ENCODE data around the gene GNAS.
"Not testable (repeated sequence)": the region's sequence is repeated elsewhere in the genome, so short reads cannot be mapped to it uniquely, and the experiment has no call there.

The GNAS gene

DNA sequence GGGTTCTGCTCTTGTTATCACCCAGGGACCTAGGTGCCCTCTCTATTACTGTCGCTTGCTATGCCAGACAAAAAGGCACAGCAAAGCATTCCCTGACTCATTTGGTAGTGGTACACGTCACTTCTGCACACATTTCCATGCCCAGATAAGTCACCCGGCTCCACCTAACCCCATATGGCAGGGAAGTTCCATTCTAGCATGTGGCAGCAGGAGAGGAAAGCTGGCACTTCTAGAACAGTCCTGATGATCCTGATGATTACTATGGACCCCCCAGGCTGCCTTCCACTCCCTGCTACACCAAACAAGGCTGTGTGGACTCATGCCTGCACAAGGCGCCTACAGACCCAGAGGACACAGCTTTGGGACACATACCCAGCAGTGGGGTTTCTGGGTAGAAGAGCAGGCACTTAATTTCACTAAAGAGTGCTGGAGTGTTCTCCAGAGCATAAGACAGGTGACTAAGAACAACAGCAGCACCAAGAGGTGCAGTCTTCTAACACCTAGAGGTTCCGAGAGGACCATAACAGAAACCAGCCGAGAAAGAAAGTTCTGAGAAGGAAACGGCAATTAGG is 75.1 kb downstream of the GNAS start:
- no peak for DNase-seq (ENCODE audit: low read depth in 2 of 2)

- DNase-seq (ENCODE audit: low read depth in 2 of 2): no peak
Observed at GRCh38 chr20:58930496-58930895, 78.0 kb downstream of the GNAS start.

DNA sequence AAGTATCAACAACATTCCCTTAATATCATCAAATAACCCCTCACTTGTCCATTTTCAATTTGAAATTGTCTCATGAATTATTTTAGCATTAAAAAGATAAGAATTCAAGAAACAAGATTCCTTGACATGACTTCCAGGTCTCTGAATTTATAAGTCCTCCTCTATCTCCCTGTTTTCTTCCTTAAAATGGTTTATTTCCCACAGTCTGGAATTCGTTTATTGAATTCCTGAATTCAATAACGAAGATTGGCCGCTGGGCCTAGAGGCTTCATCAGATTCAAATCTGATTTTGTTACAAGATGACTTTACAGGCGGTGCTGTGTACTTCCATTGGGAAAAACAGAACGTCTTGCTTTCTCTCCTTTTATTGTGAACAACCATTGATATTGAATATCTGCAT is 79.7 kb downstream of the GNAS start:
- DNase-seq (ENCODE audit: low read depth in 2 of 2): no peak

DNA sequence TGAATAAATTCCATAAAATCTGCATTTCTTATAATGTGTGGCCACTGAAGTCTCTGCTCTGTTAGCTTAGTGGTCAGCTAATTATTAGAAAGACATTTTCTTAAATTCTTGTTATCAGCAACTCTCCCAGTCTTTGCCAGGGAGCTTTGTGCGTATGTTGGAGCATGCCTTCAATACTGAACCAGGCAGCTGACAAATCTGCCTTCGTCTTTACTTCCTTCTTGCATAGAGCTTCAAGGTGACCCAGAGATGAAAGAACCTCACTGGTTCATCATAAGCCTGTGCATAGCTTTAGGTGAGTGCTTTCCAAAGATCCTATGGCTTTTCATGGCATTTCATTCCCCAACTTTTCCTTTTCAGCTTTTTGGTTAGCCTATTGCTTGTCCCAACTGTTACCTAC is 85.6 kb downstream of the GNAS start:
- DNase-seq (ENCODE audit: low read depth in 2 of 2): no peak

- no peak for DNase-seq (ENCODE audit: low read depth in 2 of 2)
Observed at GRCh38 chr20:58938541-58938940, 86.0 kb downstream of the GNAS start.

GRCh38 chr20:58941471-58941870 is 89.0 kb downstream of the GNAS start:
- no peak for DNase-seq (ENCODE audit: low read depth in 2 of 2)

GRCh38 chr20:58942549-58942948 is 90.0 kb downstream of the GNAS start:
- DNase-seq (ENCODE audit: low read depth in 2 of 2): no peak

DNA sequence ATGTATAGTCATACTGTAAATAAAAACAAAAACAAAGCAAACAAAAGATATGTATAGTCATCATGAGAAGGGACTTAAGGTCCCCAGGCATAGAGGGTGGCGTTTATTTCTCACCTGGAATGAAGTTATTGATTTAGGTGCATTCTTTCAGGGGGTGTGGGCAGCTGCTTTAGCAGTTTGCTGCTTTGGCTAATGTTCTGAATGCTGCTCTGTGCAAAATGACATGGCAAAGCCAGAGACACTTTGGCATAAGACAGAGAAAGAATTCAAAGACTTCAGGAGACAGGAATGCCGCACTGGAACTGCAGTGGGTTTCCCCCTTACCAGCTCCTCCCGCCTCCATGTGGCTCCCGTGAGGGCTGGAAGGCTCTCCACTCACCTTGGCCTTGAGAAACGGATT is 92.1 kb downstream of the GNAS start:
- no peak for DNase-seq (ENCODE audit: low read depth in 2 of 2)

DNA sequence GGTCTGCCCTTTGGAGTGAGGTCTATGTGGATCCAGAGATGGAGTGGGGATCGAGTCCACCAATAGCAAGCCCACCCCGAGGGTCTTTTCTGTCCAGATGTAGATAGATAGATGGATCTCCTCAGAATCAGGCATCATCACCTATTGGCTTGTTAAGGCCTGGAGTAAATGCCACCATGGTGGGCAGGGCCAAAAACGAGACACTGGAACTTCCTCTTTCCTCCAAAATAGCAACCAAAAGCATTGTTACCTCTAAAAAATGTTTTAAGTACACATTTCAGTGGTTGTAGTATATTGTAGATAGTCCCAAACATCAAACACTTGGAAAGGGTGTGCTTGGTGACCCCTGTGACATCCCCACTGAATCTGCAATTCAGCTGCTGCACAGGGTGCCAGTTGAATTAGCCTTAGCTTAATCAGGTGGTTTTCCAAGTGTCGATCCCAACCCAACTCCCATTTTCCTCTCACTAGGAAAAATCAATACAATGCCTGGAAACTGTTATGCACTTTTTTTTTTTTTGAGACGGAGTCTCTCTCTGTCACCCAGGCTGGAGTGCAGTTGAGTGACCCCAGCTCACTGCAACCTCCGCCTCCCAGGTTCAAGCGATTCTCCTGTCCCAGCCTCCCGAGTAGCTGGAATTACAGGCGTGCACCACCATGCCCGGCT is 93.6 kb downstream of the GNAS start:
- DNase-seq (ENCODE audit: low read depth in 2 of 2): no peak

GRCh38 chr20:58947797-58948388 is 95.4 kb downstream of the GNAS start:
- not testable (repeated sequence) for DNase-seq (ENCODE audit: low read depth in 2 of 2)

- DNase-seq (ENCODE audit: low read depth in 2 of 2): no peak
Observed at GRCh38 chr20:58950603-58951002, 98.1 kb downstream of the GNAS start.

- DNase-seq (ENCODE audit: low read depth in 2 of 2): no peak
Observed at GRCh38 chr20:58953050-58953449, 100.5 kb downstream of the GNAS start.

GRCh38 chr20:58956078-58956477 is 103.6 kb downstream of the GNAS start:
- DNase-seq (ENCODE audit: low read depth in 2 of 2): no peak

GRCh38 chr20:58959652-58960051 is 107.1 kb downstream of the GNAS start:
- DNase-seq (ENCODE audit: low read depth in 2 of 2): no peak

Measured in fibroblast of skin of left quadriceps (primary cell).